ENCODE results near the gene SP3.

The SP3 gene

DNA sequence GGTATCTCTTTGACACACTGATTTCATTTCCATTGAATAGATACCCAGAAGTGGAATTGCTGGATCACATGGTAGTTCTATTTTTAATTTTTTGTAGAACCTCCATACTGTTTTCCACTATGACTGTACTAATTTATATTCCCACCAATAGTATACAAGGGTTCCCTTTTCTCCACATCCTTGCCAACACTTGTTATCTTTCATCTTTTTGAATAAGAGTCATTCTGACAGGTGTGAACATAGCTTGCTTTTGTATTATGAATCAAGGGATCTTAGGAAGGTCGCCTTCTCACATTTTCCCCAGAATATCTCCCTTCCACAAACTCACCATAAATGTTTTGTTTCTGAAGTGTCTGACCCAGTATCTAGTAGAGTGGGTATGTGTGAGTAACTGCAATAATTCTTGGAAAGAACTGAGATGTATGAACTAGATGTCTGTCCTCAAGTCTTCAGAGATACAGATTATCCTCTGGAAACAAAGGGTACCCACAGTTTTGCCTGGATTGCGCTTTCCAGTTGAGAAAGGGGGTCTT lies 17.1 kb upstream of the SP3 start:
- no peak overlapping the region for H3K27ac ChIP-seq
- TF ChIP-seq CTCF (IDR thresholded peaks at IDR 0.05) = no peak
- TF ChIP-seq ZFX (IDR thresholded peaks at IDR 0.05; ENCODE audit: borderline replicate concordance) = no peak

GRCh38 chr2:173981520-173981919 lies 16.3 kb upstream of the SP3 start:
- TF ChIP-seq CTCF (IDR thresholded peaks at IDR 0.05) (no peak), ZFX (IDR thresholded peaks at IDR 0.05; ENCODE audit: borderline replicate concordance) (no peak)
- no peak overlapping the region for H3K27ac ChIP-seq

GRCh38 chr2:173979751-173980351 lies 14.7 kb upstream of the SP3 start:
- TF ChIP-seq ZFX (IDR thresholded peaks at IDR 0.05; ENCODE audit: borderline replicate concordance) = no peak
- TF ChIP-seq CTCF (IDR thresholded peaks at IDR 0.05) = no peak
- no peak overlapping the region for H3K27ac ChIP-seq

- TF ChIP-seq CTCF (IDR thresholded peaks at IDR 0.05) (no peak), ZFX (IDR thresholded peaks at IDR 0.05; ENCODE audit: borderline replicate concordance) (no peak)
- H3K27ac ChIP-seq = no peak overlapping the region
Observed at GRCh38 chr2:173978447-173978846, 13.3 kb upstream of the SP3 start.

- no peak for TF ChIP-seq CTCF (IDR thresholded peaks at IDR 0.05)
- no peak for TF ChIP-seq ZFX (IDR thresholded peaks at IDR 0.05; ENCODE audit: borderline replicate concordance)
- H3K27ac ChIP-seq = no peak overlapping the region
Observed at GRCh38 chr2:173972636-173973035, 7.5 kb upstream of the SP3 start.

- no peak overlapping the region for H3K27ac ChIP-seq
- TF ChIP-seq CTCF (IDR thresholded peaks at IDR 0.05) = no peak
- no peak for TF ChIP-seq ZFX (IDR thresholded peaks at IDR 0.05; ENCODE audit: borderline replicate concordance)
Observed at GRCh38 chr2:173972165-173972564, 7.0 kb upstream of the SP3 start.

GRCh38 chr2:173970516-173970924 lies 5.3 kb upstream of the SP3 start:
- TF ChIP-seq ZFX (IDR thresholded peaks at IDR 0.05; ENCODE audit: borderline replicate concordance) (no peak), CTCF (IDR thresholded peaks at IDR 0.05) (no peak)
- no peak overlapping the region for H3K27ac ChIP-seq

Data from 22Rv1 (cell line).